Osteocyte (in vitro differentiated cells): ENCODE data around the gene ALPK3. TPM values are rescaled to one million over a fixed set of nuclear protein-coding genes. Genes with fewer than 3 reads are reported as not detected.

Experiments used
- DNase-seq: peaks from one replicate; pipeline ENCODE4 v3.0.0; 2021; ENCODE audit warnings: mixed read lengths; ENCODE audit not compliant: unreplicated experiment; ENCODE audit errors: extremely low spot score
- H3K27ac Mint-ChIP-seq: one replicate; pipeline ENCODE4 v1.8.0; 2021; ENCODE audit warnings: mild to moderate bottlenecking, mixed read lengths; ENCODE audit not compliant: unreplicated experiment
- H3K27me3 Mint-ChIP-seq: one replicate; pipeline ENCODE4 v1.8.0; 2021; ENCODE audit warnings: mixed read lengths; ENCODE audit not compliant: unreplicated experiment
- H3K36me3 Mint-ChIP-seq: one replicate; pipeline ENCODE4 v1.8.0; 2021; ENCODE audit warnings: mixed read lengths; ENCODE audit not compliant: unreplicated experiment
- H3K4me1 Mint-ChIP-seq: one replicate; pipeline ENCODE4 v1.8.0; 2021; ENCODE audit warnings: mixed read lengths; ENCODE audit not compliant: unreplicated experiment
- H3K4me3 Mint-ChIP-seq: one replicate; pipeline ENCODE4 v1.8.0; 2021; ENCODE audit warnings: mild to moderate bottlenecking, moderate library complexity, mixed read lengths; ENCODE audit not compliant: unreplicated experiment
- H3K9me3 Mint-ChIP-seq: one replicate; pipeline ENCODE4 v1.8.0; 2021; ENCODE audit warnings: mixed read lengths; ENCODE audit not compliant: unreplicated experiment
- CTCF ChIP-seq: fragments of 200-600 bp; sonication (generic); IDR thresholded peaks from 2 replicates; pipeline ENCODE4 v1.5.0; 2021; ENCODE audit warnings: antibody characterized with exemption, mild to moderate bottlenecking, moderate library complexity
- total RNA-seq: library from RNA; stranded (reverse); gene quantifications from 2 replicates; pipeline ENCODE4 v1.2.1, GENCODE V29; 2021

ALPK3 gene
- total RNA-seq, 1 donor from 2014 or later, result 0.27 TPM

- Mint-ChIP-seq H3K27me3 (peaks cover 2% of the 10 kb centered on the region), H3K4me1 (no peaks in the 10 kb centered on the region), H3K9me3 (no peaks in the 10 kb centered on the region), H3K36me3 (no peaks in the 10 kb centered on the region), H3K27ac (no peak overlapping the region), H3K4me3 (no peak overlapping the region)
- no peak for DNase-seq
- no peak for TF ChIP-seq CTCF
Measured at GRCh38 chr15:84859651-84860050, 42.5 kb downstream of the ALPK3 start.

DNA sequence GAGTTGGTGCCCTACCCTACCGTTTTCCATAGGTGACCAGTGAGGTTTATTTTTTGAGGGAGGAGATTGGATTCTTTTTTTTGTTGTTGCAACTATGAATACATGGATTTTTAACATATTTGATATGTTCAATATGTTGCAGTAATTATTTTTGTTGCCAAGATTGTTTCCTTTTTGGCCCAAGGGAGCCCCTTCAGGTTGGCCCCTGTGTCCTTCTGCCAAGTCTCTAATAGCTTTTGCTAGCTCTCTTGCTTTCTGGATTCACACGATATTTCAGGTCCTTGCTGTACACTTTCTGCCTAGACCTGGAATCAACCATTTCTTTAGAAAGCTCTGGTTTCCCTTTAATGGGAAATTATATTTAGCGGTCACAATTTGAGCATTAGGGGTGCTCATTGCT is 44.6 kb downstream of the ALPK3 start:
- peaks cover 2% of the 10 kb centered on the region for H3K27me3 Mint-ChIP-seq

DNA sequence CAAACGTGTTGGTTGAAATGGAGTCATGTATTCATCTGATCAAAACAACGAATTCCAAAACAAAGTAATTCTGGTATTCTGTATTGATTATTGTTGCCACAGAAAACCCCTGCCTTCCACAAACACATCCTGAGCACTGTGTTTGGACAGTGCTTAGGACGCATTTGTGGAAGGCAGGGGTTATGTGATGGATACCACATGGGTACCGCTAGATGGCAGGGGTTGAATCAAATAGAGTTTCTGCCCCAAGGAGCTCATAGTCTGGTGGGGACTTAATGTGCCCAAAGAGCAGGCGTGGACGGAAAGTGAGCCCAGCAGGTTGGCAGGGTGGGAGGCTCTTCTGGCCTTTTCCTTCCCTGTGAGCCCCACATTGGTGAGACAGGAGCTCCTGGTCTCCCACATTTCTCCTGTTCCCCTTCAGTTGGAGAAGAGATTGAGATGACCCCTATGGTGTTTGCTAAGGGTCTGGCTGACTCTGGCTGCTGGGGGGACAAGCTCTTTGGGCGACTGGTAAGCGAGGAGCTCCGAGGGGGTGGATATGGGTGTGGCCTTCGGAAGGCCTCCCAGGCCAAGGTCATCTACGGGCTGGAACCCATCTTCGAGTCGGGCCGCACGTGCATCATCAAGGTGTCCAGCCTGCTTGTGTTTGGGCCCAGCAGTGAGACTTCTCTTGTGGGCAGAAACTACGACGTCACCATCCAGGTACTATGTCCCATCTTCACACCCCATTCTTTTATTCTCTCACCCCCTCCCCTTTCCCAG is 45.2 kb downstream of the ALPK3 start:
- no peaks in the 10 kb centered on the region for H3K36me3 Mint-ChIP-seq
- no peaks in the 10 kb centered on the region for H3K9me3 Mint-ChIP-seq
- no peak overlapping the region for H3K27ac Mint-ChIP-seq
- TF ChIP-seq CTCF, result no peak
- peaks cover 2% of the 10 kb centered on the region for H3K27me3 Mint-ChIP-seq
- no peak overlapping the region for H3K4me3 Mint-ChIP-seq
- no peaks in the 10 kb centered on the region for H3K4me1 Mint-ChIP-seq
- DNase-seq, result no peak

More for the DNA sequence above, 44.6 kb downstream of the ALPK3 start:
- H3K36me3 Mint-ChIP-seq, result no peaks in the 10 kb centered on the region
- no peak overlapping the region for H3K4me3 Mint-ChIP-seq
- H3K9me3 Mint-ChIP-seq, result no peaks in the 10 kb centered on the region
- no peak overlapping the region for H3K27ac Mint-ChIP-seq
- H3K4me1 Mint-ChIP-seq, result no peaks in the 10 kb centered on the region
- DNase-seq, result no peak
- no peak for TF ChIP-seq CTCF

DNA sequence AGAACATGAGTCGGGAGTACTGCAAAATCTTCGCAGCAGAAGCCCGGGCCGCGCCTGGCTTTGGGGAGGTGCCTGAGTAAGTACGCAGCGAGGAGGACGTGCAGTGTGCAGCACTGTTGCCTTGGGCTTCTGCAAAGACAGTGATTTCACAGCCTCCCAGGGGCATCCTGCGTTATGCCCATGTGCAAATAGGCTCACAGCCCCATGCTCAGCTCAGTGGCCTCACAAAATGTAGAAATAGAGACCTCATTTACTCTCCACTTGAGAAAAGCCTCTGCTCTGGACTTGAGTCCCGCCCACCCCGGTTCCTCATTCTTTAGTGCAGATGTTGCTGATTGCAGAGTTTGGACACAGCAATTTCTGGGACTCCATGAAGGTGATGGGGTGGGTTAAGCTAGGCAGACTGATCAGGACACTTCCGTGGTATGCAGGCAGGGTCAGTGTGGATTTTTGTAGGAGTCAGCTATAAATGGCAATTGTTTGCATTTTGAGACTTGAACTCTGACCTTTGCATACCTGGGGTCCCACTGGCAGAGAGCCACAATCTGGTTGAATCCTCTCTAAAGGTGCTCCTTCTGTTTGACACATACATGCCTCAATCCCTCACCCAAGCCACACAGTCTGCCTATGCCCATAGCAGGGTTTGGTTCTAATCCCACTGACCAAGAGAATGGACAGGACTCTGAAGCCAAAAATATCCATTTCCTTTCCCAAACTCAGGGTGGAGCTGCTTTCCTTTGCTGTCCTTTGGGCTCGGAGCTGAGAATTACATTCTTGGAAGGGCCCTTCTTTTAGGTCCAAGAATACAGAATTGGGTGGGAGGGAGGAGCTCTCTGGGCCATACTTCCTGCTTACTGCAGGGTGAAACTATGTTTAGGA is 46.6 kb downstream of the ALPK3 start:
- H3K4me1 Mint-ChIP-seq, result no peaks in the 10 kb centered on the region
- H3K9me3 Mint-ChIP-seq, result no peaks in the 10 kb centered on the region
- no peak for DNase-seq
- H3K27ac Mint-ChIP-seq, result no peak overlapping the region
- no peak overlapping the region for H3K4me3 Mint-ChIP-seq
- no peaks in the 10 kb centered on the region for H3K36me3 Mint-ChIP-seq
- peaks cover 2% of the 10 kb centered on the region for H3K27me3 Mint-ChIP-seq
- TF ChIP-seq CTCF, result peak; percentile 23

GRCh38 chr15:84864444-84864795 is 47.3 kb downstream of the ALPK3 start:
- H3K27me3 Mint-ChIP-seq, result peaks cover 2% of the 10 kb centered on the region
- no peak overlapping the region for H3K27ac Mint-ChIP-seq
- no peaks in the 10 kb centered on the region for H3K9me3 Mint-ChIP-seq
- no peak for DNase-seq
- no peak for TF ChIP-seq CTCF
- H3K4me1 Mint-ChIP-seq, result no peaks in the 10 kb centered on the region
- no peak overlapping the region for H3K4me3 Mint-ChIP-seq
- H3K36me3 Mint-ChIP-seq, result no peaks in the 10 kb centered on the region
